GM19328 (cell line): ENCODE measurements around the gene CAMK1D.

Experiments
- ATAC-seq: cut with Tn5 transposase; IDR thresholded peaks from one replicate; pipeline ENCODE4 v1.9.1; 2021; ENCODE audit warnings: mild to moderate bottlenecking, moderate library complexity; ENCODE audit not compliant: unreplicated experiment

The CAMK1D gene

GRCh38 chr10:12615296-12616220 lies 266.2 kb downstream of the CAMK1D start:
- ATAC-seq, result no peak

- ATAC-seq, result no peak
These were observed 268.1 kb downstream of the CAMK1D start for GRCh38 chr10:12617191-12618175.

GRCh38 chr10:12622016-12622415 lies 272.7 kb downstream of the CAMK1D start:
- no peak for ATAC-seq

DNA sequence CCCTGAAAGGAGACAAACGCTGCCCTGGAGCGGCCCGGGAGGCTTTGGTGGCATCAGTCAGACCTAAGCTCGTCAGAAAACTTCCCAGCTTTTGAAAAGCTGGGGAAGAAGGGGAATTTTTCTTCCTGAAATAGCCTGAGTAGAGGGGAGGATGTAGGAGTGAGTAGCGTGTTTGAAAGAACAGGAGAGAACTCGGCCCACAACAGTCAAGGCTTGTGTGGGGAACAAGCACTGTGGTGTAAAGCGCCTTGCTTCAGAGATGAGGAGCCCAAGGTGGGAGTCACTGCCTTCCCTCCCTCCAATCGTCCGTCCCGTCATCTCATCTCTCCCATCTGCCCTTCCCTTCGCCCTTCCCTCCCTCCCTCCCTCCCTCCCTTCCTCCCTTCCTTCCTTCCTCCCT lies 273.3 kb downstream of the CAMK1D start:
- ATAC-seq, result no peak

DNA sequence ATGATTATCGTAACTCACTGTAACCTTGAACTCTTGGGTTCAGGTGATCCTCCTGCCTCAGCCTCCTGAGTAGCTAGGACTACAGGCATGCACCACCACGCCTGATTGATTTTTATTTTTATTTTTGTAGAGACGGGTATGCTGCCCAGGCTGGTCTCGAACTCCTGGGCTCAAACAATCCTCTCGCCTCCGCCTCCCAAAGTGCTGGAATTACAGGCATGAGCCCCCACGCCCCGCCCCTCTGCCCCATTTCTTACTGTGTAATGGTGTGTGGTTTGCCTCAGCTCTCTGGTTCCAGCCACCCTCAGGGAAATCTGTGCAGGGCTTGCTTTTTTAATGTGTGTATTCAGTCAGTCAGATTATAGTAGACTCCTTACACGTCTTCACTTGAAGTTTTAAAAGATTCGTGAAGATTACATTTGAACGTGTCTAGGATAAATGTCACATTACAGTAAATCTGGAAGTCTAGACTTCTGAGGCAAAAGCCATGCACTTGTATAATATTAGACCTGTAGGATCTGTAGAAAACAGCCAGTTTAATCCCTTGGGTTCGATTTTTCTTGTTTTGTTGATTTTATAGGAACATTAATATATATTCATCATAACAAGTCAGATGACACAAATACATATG lies 276.2 kb downstream of the CAMK1D start:
- no peak for ATAC-seq

- no peak for ATAC-seq
These were observed 278.8 kb downstream of the CAMK1D start for GRCh38 chr10:12628153-12628552.

- ATAC-seq, result no peak
These were observed 279.8 kb downstream of the CAMK1D start for GRCh38 chr10:12628964-12629766.

- ATAC-seq, result no peak
These were observed 280.4 kb downstream of the CAMK1D start for GRCh38 chr10:12629767-12630165.

DNA sequence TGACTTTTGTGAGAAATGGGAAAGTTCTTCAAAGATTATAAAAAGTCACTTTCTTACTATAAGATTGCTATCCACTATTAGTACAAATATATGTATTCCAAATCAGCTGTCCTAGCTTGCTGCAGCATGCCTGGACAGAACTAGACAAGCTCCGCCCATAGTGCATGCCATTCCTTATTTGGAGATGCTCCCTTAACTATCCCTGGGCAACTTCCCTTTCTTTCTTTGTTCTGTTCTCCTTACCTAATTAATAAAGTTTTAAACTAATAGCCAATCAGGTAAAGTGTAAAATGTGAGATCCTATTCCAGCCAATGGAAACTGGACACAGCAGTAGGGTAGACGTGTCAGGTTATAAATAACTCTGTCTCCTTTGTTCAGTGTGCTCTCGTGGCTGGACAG lies 281.9 kb downstream of the CAMK1D start:
- ATAC-seq, result no peak

GRCh38 chr10:12631787-12632562 lies 282.6 kb downstream of the CAMK1D start:
- ATAC-seq, result no peak

GRCh38 chr10:12633776-12634620 lies 284.7 kb downstream of the CAMK1D start:
- no peak for ATAC-seq

- no peak for ATAC-seq
These were observed 285.2 kb downstream of the CAMK1D start for GRCh38 chr10:12634621-12634931.

DNA sequence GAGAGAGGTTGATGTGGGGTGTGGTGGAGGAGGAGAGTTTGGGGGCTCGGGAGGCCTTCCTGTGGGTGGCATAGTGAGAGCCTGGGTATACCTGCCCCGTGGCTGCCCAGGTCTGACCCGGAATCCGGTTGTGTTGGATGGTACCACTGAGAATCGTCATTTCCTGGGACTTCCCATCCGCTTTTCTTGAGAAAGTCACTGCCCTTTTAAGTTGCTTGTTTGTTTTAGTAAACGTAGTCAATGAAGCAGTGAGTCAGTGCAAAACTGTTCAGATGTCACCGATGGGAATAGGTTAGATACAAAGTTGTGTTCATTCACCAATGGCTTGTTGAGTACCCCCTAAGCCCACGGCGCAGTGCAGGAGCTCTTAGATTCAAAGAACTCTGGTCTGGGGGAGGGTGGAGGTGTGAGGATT lies 285.8 kb downstream of the CAMK1D start:
- no peak for ATAC-seq

DNA sequence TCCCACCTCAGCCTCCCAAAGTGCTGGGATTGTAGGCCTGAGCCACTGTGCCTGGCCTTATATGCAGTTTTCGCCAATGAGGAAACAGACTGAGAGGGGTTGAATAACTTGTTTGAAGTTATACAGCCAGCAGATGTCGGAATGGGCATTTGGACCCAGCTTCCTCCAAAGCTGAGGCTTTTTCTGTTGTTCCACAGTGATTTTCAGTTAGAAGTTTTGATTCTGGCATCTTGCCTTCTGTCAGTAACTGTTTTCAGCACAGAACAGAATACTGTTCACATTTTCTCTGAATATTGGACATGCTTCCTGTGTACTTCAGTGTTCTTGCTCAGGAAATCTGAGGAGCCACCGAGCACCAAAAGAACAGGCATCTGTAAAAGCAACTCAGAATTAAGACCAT lies 287.2 kb downstream of the CAMK1D start:
- ATAC-seq, result no peak

- no peak for ATAC-seq
These were observed 288.3 kb downstream of the CAMK1D start for GRCh38 chr10:12637649-12638048.

- ATAC-seq, result no peak
These were observed 288.8 kb downstream of the CAMK1D start for GRCh38 chr10:12638103-12638502.

GRCh38 chr10:12638781-12639180 lies 289.4 kb downstream of the CAMK1D start:
- no peak for ATAC-seq

DNA sequence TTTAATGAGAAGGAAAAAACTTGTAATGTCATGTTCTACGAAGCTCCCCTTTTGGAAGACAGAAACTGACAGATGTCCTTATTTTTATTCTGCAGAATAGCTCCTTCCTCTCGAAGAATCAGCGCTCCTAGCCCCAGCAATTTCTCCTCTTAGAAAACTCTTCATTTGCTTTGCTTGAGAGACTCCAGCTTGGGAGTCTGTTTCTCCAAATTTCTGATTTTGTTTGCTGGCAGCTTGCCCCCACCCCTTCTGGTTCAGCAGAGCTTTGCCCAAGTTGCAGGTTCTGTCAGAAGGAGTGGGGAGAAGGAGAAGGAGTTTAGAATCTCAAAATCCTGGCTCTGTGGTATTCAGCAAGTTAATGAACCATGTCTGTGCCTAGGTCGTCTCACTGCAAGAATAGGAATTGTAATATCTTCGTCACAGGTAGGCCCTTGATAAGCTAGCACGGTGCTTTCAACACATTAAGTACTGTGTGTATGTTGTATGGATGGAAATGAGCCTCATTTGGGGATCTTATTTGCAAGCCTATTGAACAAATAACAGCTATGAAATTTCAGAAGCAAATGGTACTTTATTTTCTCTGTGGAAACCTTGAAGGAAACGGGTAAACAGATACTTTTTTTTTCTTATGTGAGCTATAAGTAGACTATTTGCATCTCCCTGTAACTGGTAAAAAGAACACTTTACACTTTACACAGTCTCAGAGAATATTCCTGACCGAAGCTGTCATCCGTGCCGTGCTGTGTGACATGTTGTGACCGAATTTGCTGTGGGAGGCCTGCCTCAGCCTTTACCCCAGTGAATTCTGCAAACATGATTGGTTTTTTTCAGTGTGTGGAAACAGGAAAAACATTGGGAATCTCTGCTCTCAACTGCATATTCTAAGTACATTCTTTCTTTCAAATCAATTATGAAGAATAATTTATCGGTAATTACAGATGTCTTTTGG lies 290.9 kb downstream of the CAMK1D start:
- no peak for ATAC-seq
